HepG2 (cell line): ENCODE data around the gene SLC19A3. TPM values are rescaled to one million over a fixed set of nuclear protein-coding genes. Genes with fewer than 3 reads are reported as not detected.

Experiments
- CREB1 ChIP-seq, 2 experiments: fragments of 450-650 bp in 1 of 2; IDR thresholded peaks; 2 replicates each; pipeline ENCODE4 v1.6.1; 2016 to 2017; ENCODE audit warnings: control low read depth in 1 of 2, mild to moderate bottlenecking in 1 of 2, missing compliant biosample characterization in 1 of 2, missing genetic modification characterization in 1 of 2
- EHMT2 ChIP-seq: fragments of 200-600 bp; sonication (generic); IDR thresholded peaks from 2 replicates; pipeline ENCODE4 v1.7.0; 2017; ENCODE audit warnings: antibody characterized with exemption, low read depth, low read length, borderline replicate concordance
- FOSL1 ChIP-seq: sonication (generic); formaldehyde crosslinking; IDR thresholded peaks from 2 replicates; pipeline ENCODE4 v1.9.0; 2021; ENCODE audit warnings: missing genetic modification reagents, borderline replicate concordance
- FOSL2 ChIP-seq: sonication (generic); formaldehyde crosslinking; IDR thresholded peaks from 2 replicates; pipeline ENCODE4 v1.4.0; 2020; ENCODE audit warnings: missing genetic modification reagents
- GATAD2A ChIP-seq: IDR thresholded peaks from 2 replicates; pipeline ENCODE4 v1.6.1; 2016
- JUND ChIP-seq: sonication (generic); formaldehyde crosslinking; IDR thresholded peaks from 2 replicates; pipeline ENCODE4 v1.8.0; 2022; ENCODE audit warnings: mild to moderate bottlenecking, missing genetic modification reagents
- LCORL ChIP-seq, 2 experiments: fragments of 450-650 bp in 1 of 2; sonication (generic) in 1 of 2; formaldehyde crosslinking in 1 of 2; IDR thresholded peaks; 2 replicates each; pipeline versions ENCODE4 v1.5.0 to v1.6.1; 2017 to 2020; ENCODE audit warnings: antibody characterized with exemption in 1 of 2, missing genetic modification reagents in 1 of 2
- MIER3 ChIP-seq: IDR thresholded peaks from 2 replicates; pipeline ENCODE4 v1.6.1; 2016; ENCODE audit warnings: missing compliant biosample characterization, borderline replicate concordance
- NFE2L2 ChIP-seq: fragments of 150-350 bp; IDR thresholded peaks from 2 replicates; pipeline ENCODE4 v1.6.1; 2014; ENCODE audit warnings: low read length
- NR2F6 ChIP-seq, 2 experiments: IDR thresholded peaks; 2 replicates each; pipeline ENCODE4 v1.6.1; 2016; ENCODE audit warnings: antibody characterized with exemption in 1 of 2, mild to moderate bottlenecking in 1 of 2
- RBM22 ChIP-seq: fragments of 200-400 bp; formaldehyde crosslinking; optimal IDR thresholded peaks from 2 replicates; pipeline ENCODE3; 2017; ENCODE audit warnings: mild to moderate bottlenecking, low read length, moderate library complexity
- RXRB ChIP-seq: IDR thresholded peaks from 2 replicates; pipeline ENCODE4 v1.6.1; 2016; ENCODE audit warnings: borderline replicate concordance, missing genetic modification reagents, missing compliant biosample characterization
- SAP130 ChIP-seq: IDR thresholded peaks from 2 replicates; pipeline ENCODE4 v1.6.1; 2016; ENCODE audit warnings: low read depth
- SETDB1 ChIP-seq: sonication (generic); formaldehyde crosslinking; IDR thresholded peaks from 2 replicates; pipeline ENCODE4 v1.5.1; 2020; ENCODE audit warnings: missing genetic modification reagents, mild to moderate bottlenecking, borderline replicate concordance
- SOX5 ChIP-seq: IDR thresholded peaks from 2 replicates; pipeline ENCODE4 v1.6.1; 2016; ENCODE audit warnings: borderline replicate concordance
- TCF7 ChIP-seq: sonication (generic); IDR thresholded peaks from 2 replicates; pipeline ENCODE4 v1.6.1; 2016; ENCODE audit warnings: antibody characterized with exemption, low read depth
- ZFP36L1 ChIP-seq: sonication (generic); formaldehyde crosslinking; IDR thresholded peaks from 2 replicates; pipeline ENCODE4 v1.8.0; 2022; ENCODE audit warnings: mild to moderate bottlenecking, missing genetic modification reagents, moderate library complexity
- polyA plus RNA-seq, 8 experiments: library from polyadenylated mRNA; depleted of rRNA in 3 of 8; stranded (reverse) in 7 of 8; unstranded in 1 of 8; fragments of >200 nt; fragmentation: Illumina TruSeq in 4 of 8; extraction: Trizol in 4 of 8; gene quantifications; 2 replicates each; pipeline versions ENCODE4 v1.2.1 to v1.2.3, GENCODE V29; 2011 to 2016; ENCODE audit warnings: low read depth in 4 of 8, missing spikeins in 1 of 8, mixed read lengths in 1 of 8; ENCODE audit not compliant: insufficient read depth in 1 of 8
- total RNA-seq, 5 experiments: library from RNA; depleted of rRNA; stranded (reverse); fragments of >200 nt; fragmentation: Illumina TruSeq; extraction: Trizol; gene quantifications; 2 replicates each; pipeline ENCODE4 v1.2.3, GENCODE V29; 2016; ENCODE audit warnings: low read depth in 1 of 5
- TF ChIP-seq, protein P1 (sequence below): IDR thresholded peaks from 2 replicates; pipeline ENCODE4 v1.6.1; 2016
- TF ChIP-seq, protein P2 (sequence below), 2 experiments: fragments of 450-650 bp in 1 of 2; sonication (generic) in 1 of 2; formaldehyde crosslinking; IDR thresholded peaks; 2 replicates each; pipeline versions ENCODE4 v1.5.0 to v1.8.0; 2020 to 2022; ENCODE audit warnings: mild to moderate bottlenecking in 1 of 2, missing genetic modification reagents in 1 of 2
- TF ChIP-seq, protein P3 (sequence below): sonication (generic); formaldehyde crosslinking; IDR thresholded peaks from 2 replicates; pipeline ENCODE4 v1.4.0; 2020; ENCODE audit warnings: missing genetic modification reagents
- TF ChIP-seq, protein P4 (sequence below): sonication (generic); formaldehyde crosslinking; IDR thresholded peaks from 2 replicates; pipeline ENCODE4 v1.5.1; 2020; ENCODE audit warnings: mild to moderate bottlenecking, missing genetic modification reagents, borderline replicate concordance
- TF ChIP-seq, protein P5 (sequence below): fragments of 450-650 bp; IDR thresholded peaks from 2 replicates; pipeline ENCODE4 v1.6.1; 2017

Gene SLC19A3
- total and polyA plus RNA-seq, 2 of the 13 experiments (the other 11 are each of a cell fraction or from before 2014, with no cell fraction given): 2.3 to 5.2 TPM

DNA sequence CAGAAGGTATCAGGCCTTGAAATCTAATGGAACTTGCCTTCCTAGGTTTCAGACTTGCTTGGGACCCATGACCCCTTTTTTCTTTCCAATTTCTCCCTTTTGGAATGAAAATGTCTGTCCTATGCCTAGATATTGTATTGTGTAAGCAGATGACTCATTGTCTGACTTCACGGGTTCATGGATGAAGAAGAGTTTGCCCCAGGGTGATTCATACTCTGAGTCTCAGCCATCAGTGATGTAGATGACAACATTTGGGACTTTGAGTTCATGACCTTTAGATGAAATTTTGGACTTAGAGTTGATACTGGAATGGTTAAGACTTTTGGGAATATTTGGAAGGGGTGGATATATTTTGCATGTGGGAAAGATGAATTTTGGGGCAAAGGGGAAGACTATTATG, 62.4 kb downstream of the SLC19A3 start (continued):
- 0 out of 2 replicates have a peak, but pooled peaks have one; percentile 31 for TF ChIP-seq SAP130 (CRISPR knock-in tag)
- peak; percentile 67; the same call in 1 of the 2 replicates for TF ChIP-seq LCORL (IDR thresholded peaks at IDR 0.05)
- TF ChIP-seq LCORL (CRISPR knock-in tag; IDR thresholded peaks at IDR 0.05): peak; percentile 42; the same call in 1 of the 2 replicates
- TF ChIP-seq ZFP36L1 (CRISPR knock-in tag): no peak
- TF ChIP-seq RBM22: no peak
- TF ChIP-seq, protein P1, sequence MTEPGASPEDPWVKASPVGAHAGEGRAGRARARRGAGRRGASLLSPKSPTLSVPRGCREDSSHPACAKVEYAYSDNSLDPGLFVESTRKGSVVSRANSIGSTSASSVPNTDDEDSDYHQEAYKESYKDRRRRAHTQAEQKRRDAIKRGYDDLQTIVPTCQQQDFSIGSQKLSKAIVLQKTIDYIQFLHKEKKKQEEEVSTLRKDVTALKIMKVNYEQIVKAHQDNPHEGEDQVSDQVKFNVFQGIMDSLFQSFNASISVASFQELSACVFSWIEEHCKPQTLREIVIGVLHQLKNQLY (CRISPR knock-in tag): no peak
- peak; percentile 84 for TF ChIP-seq JUND (CRISPR knock-in tag)
- TF ChIP-seq NR2F6 (IDR thresholded peaks at IDR 0.05): peak; percentile 67
- TF ChIP-seq NR2F6 (CRISPR knock-in tag; IDR thresholded peaks at IDR 0.05): peak; percentile 66
- TF ChIP-seq, protein P2, sequence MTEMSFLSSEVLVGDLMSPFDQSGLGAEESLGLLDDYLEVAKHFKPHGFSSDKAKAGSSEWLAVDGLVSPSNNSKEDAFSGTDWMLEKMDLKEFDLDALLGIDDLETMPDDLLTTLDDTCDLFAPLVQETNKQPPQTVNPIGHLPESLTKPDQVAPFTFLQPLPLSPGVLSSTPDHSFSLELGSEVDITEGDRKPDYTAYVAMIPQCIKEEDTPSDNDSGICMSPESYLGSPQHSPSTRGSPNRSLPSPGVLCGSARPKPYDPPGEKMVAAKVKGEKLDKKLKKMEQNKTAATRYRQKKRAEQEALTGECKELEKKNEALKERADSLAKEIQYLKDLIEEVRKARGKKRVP (CRISPR knock-in tag; IDR thresholded peaks at IDR 0.05): 0 out of 4 replicates have a peak, but pooled peaks of 1 of the 2 experiments have one; percentile 22
- TF ChIP-seq SETDB1 (CRISPR knock-in tag): no peak
- TF ChIP-seq, protein P3, sequence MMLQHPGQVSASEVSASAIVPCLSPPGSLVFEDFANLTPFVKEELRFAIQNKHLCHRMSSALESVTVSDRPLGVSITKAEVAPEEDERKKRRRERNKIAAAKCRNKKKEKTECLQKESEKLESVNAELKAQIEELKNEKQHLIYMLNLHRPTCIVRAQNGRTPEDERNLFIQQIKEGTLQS (CRISPR knock-in tag): peak; percentile 84
- TF ChIP-seq MIER3 (CRISPR knock-in tag): peak; percentile 38; the same call in 1 of the 2 replicates
- peak; percentile 73; the same call in 1 of the 2 replicates for TF ChIP-seq RXRB (CRISPR knock-in tag)
- TF ChIP-seq, protein P4, sequence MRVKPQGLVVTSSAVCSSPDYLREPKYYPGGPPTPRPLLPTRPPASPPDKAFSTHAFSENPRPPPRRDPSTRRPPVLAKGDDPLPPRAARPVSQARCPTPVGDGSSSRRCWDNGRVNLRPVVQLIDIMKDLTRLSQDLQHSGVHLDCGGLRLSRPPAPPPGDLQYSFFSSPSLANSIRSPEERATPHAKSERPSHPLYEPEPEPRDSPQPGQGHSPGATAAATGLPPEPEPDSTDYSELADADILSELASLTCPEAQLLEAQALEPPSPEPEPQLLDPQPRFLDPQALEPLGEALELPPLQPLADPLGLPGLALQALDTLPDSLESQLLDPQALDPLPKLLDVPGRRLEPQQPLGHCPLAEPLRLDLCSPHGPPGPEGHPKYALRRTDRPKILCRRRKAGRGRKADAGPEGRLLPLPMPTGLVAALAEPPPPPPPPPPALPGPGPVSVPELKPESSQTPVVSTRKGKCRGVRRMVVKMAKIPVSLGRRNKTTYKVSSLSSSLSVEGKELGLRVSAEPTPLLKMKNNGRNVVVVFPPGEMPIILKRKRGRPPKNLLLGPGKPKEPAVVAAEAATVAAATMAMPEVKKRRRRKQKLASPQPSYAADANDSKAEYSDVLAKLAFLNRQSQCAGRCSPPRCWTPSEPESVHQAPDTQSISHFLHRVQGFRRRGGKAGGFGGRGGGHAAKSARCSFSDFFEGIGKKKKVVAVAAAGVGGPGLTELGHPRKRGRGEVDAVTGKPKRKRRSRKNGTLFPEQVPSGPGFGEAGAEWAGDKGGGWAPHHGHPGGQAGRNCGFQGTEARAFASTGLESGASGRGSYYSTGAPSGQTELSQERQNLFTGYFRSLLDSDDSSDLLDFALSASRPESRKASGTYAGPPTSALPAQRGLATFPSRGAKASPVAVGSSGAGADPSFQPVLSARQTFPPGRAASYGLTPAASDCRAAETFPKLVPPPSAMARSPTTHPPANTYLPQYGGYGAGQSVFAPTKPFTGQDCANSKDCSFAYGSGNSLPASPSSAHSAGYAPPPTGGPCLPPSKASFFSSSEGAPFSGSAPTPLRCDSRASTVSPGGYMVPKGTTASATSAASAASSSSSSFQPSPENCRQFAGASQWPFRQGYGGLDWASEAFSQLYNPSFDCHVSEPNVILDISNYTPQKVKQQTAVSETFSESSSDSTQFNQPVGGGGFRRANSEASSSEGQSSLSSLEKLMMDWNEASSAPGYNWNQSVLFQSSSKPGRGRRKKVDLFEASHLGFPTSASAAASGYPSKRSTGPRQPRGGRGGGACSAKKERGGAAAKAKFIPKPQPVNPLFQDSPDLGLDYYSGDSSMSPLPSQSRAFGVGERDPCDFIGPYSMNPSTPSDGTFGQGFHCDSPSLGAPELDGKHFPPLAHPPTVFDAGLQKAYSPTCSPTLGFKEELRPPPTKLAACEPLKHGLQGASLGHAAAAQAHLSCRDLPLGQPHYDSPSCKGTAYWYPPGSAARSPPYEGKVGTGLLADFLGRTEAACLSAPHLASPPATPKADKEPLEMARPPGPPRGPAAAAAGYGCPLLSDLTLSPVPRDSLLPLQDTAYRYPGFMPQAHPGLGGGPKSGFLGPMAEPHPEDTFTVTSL: peak; percentile 32; the same call in 1 of the 2 replicates
- peak; percentile 21; the same call in 1 of the 2 replicates for TF ChIP-seq TCF7
- peak; percentile 86 for TF ChIP-seq FOSL1
- TF ChIP-seq EHMT2: peak; percentile 48; the same call in 1 of the 2 replicates
- TF ChIP-seq, protein P5, sequence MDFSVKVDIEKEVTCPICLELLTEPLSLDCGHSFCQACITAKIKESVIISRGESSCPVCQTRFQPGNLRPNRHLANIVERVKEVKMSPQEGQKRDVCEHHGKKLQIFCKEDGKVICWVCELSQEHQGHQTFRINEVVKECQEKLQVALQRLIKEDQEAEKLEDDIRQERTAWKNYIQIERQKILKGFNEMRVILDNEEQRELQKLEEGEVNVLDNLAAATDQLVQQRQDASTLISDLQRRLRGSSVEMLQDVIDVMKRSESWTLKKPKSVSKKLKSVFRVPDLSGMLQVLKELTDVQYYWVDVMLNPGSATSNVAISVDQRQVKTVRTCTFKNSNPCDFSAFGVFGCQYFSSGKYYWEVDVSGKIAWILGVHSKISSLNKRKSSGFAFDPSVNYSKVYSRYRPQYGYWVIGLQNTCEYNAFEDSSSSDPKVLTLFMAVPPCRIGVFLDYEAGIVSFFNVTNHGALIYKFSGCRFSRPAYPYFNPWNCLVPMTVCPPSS: no peak
- TF ChIP-seq FOSL2: peak; percentile 99
- TF ChIP-seq SOX5 (CRISPR knock-in tag): peak; percentile 64; the same call in 1 of the 2 replicates
- peak; percentile 56 for TF ChIP-seq GATAD2A
- TF ChIP-seq NFE2L2: no peak
- TF ChIP-seq CREB1 (IDR thresholded peaks at IDR 0.05): peak; percentile 56; the same call in 1 of the 2 replicates
- peak; percentile 73; the same call in 1 of the 2 replicates for TF ChIP-seq CREB1 (CRISPR knock-in tag; IDR thresholded peaks at IDR 0.05)
